Measurements from ENCODE around the gene ASIC5.

GRCh38 chr4:155802190-155802959 lies 63.7 kb downstream of the ASIC5 start:
- TF ChIP-seq ZNF560 (tag by site-specific recombination; IDR thresholded peaks at IDR 0.05; ENCODE audit: borderline replicate concordance) (no peak), SP2 (tag by site-specific recombination; IDR thresholded peaks at IDR 0.05) (no peak), CTCF (tag by site-specific recombination; IDR thresholded peaks at IDR 0.05) (no peak), RBAK (tag by site-specific recombination; IDR thresholded peaks at IDR 0.05) (no peak), ZNF280D (tag by site-specific recombination; IDR thresholded peaks at IDR 0.05) (no peak), ZNF707 (tag by site-specific recombination; IDR thresholded peaks at IDR 0.05) (no peak), ZNF621 (tag by site-specific recombination; IDR thresholded peaks at IDR 0.05) (no peak), ZNF311 (tag by site-specific recombination; IDR thresholded peaks at IDR 0.05; ENCODE audit: borderline replicate concordance) (no peak)

All from HEK293 (cell line).